ENCODE results near the gene TTC33. TPM values are rescaled to one million over a fixed set of nuclear protein-coding genes. Genes with fewer than 3 reads are reported as not detected.
"Not testable (repeated sequence)": the region's sequence is repeated elsewhere in the genome, so short reads cannot be mapped to it uniquely, and the experiment has no call there.

Gene TTC33
- total RNA-seq, 1 donor from 2014 or later = 13.5 TPM

- no peak for DNase-seq (ENCODE audit: low read depth in 2 of 2)
These were observed 35.7 kb downstream of the TTC33 start for GRCh38 chr5:40720069-40720468.

- no peak for DNase-seq (ENCODE audit: low read depth in 2 of 2)
These were observed 38.5 kb downstream of the TTC33 start for GRCh38 chr5:40717281-40717680.

GRCh38 chr5:40716590-40716989 lies 39.2 kb downstream of the TTC33 start:
- no peak for DNase-seq (ENCODE audit: low read depth in 2 of 2)

GRCh38 chr5:40716000-40716399 lies 39.8 kb downstream of the TTC33 start:
- peak in 1 of 2 donors; percentile 51 for DNase-seq (ENCODE audit: low read depth in 2 of 2)

GRCh38 chr5:40714001-40714400 lies 41.8 kb downstream of the TTC33 start:
- DNase-seq (ENCODE audit: low read depth in 2 of 2) = no peak

GRCh38 chr5:40710575-40710974 lies 45.2 kb downstream of the TTC33 start:
- not testable (repeated sequence) for DNase-seq (ENCODE audit: low read depth in 2 of 2)

- not testable (repeated sequence) for DNase-seq (ENCODE audit: low read depth in 2 of 2)
These were observed 50.3 kb downstream of the TTC33 start for GRCh38 chr5:40705484-40705883.

GRCh38 chr5:40702027-40702426 lies 53.7 kb downstream of the TTC33 start:
- DNase-seq (ENCODE audit: low read depth in 2 of 2) = not testable (repeated sequence)

GRCh38 chr5:40700116-40700782 lies 55.5 kb downstream of the TTC33 start:
- no peak for DNase-seq (ENCODE audit: low read depth in 2 of 2)

- no peak for DNase-seq (ENCODE audit: low read depth in 2 of 2)
These were observed 61.3 kb downstream of the TTC33 start for GRCh38 chr5:40694433-40694832.

GRCh38 chr5:40691894-40692293 lies 63.9 kb downstream of the TTC33 start:
- no peak for DNase-seq (ENCODE audit: low read depth in 2 of 2)

- DNase-seq (ENCODE audit: low read depth in 2 of 2) = no peak
These were observed 65.5 kb downstream of the TTC33 start for GRCh38 chr5:40690267-40690666.

- peak; percentile 91 to 97 for DNase-seq (ENCODE audit: low read depth in 2 of 2)
These were observed 66.3 kb downstream of the TTC33 start for GRCh38 chr5:40689438-40689837.

- DNase-seq (ENCODE audit: low read depth in 2 of 2) = no peak
These were observed 66.8 kb downstream of the TTC33 start for GRCh38 chr5:40688996-40689395.

- DNase-seq (ENCODE audit: low read depth in 2 of 2) = peak; percentile 84 to 92
These were observed 67.5 kb downstream of the TTC33 start for GRCh38 chr5:40688127-40688761.

GRCh38 chr5:40687321-40687720 lies 68.4 kb downstream of the TTC33 start:
- no peak for DNase-seq (ENCODE audit: low read depth in 2 of 2)

GRCh38 chr5:40685976-40686486 lies 69.7 kb downstream of the TTC33 start:
- DNase-seq (ENCODE audit: low read depth in 2 of 2) = no peak

GRCh38 chr5:40685193-40685592 lies 70.6 kb downstream of the TTC33 start:
- no peak for DNase-seq (ENCODE audit: low read depth in 2 of 2)

- no peak for DNase-seq (ENCODE audit: low read depth in 2 of 2)
These were observed 72.5 kb downstream of the TTC33 start for GRCh38 chr5:40683305-40683704.

GRCh38 chr5:40682154-40683017 lies 73.4 kb downstream of the TTC33 start:
- DNase-seq (ENCODE audit: low read depth in 2 of 2) = peak in 1 of 2 donors; percentile 50

GRCh38 chr5:40681363-40682153 lies 74.2 kb downstream of the TTC33 start:
- peak in 1 of 2 donors; percentile 54 for DNase-seq (ENCODE audit: low read depth in 2 of 2)

Measured in dermis microvascular lymphatic vessel endothelial cell (primary cell).